Endothelial cell of umbilical vein (primary cell): ENCODE results near the gene TAS1R3. TPM values are rescaled to one million over a fixed set of nuclear protein-coding genes. Genes with fewer than 3 reads are reported as not detected.

ENCODE experiments used
- BruUV-seq: library from RNA; stranded (reverse); fragments of 400-500 nt; replicated peaks from 2 replicates; lab custom pipeline; 2021; lab: Mats Ljungman, UMichigan
- CTCF ChIA-PET: fragments of 300-600, 350-600 bp; sonication (Branson Sonifier 250); formaldehyde crosslinking; loops from one replicate; lab custom pipeline; 2021; ENCODE audit warnings: antibody characterized with exemption, inconsistent platforms; lab: Charles Lee
- POLR2A ChIA-PET: fragments of 300-600, 350-600 bp; sonication (Branson Sonifier 250); formaldehyde crosslinking; loops from one replicate; lab custom pipeline; 2021; ENCODE audit warnings: antibody characterized with exemption, inconsistent platforms; lab: Charles Lee
- DNase-seq: peaks from one replicate; pipeline ENCODE4 v3.0.0-alpha.2; 2011; ENCODE audit warnings: low read depth, low spot score
- FAIRE-seq: peaks from 2 replicates; lab custom pipeline; 2011; peaks lifted over from hg19 to GRCh38; lab: Jason Lieb, UNC
- H2AFZ ChIP-seq: 2 replicates; pipeline ENCODE4 v1.6.0; 2012; ENCODE audit warnings: low read depth, low read length, control low read depth, inconsistent platforms
- H3K27ac ChIP-seq: 2 replicates; pipeline ENCODE4 v1.5.1; 2011; ENCODE audit warnings: low read depth, mild to moderate bottlenecking, control low read depth, low read length, moderate library complexity; ENCODE audit not compliant: insufficient read depth
- H3K27me3 ChIP-seq, 2 experiments: 2 replicates each; pipeline versions ENCODE4 v1.6.0 to v1.6.1; 2011; ENCODE audit warnings: low read length in 2 of 2, mixed read lengths in 1 of 2; ENCODE audit not compliant: control insufficient read depth in 2 of 2, insufficient read depth in 2 of 2
- H3K36me3 ChIP-seq, 2 experiments: 2 replicates in 1 of 2; 3 replicates in 1 of 2; pipeline ENCODE4 v1.5.1; 2011; ENCODE audit warnings: low read length in 2 of 2, mild to moderate bottlenecking in 1 of 2, moderate library complexity in 1 of 2; ENCODE audit not compliant: control insufficient read depth in 2 of 2, insufficient read depth in 2 of 2; ENCODE audit errors: extremely low read depth in 1 of 2
- H3K4me1 ChIP-seq: 3 replicates; pipeline ENCODE4 v1.5.1; 2011; ENCODE audit warnings: mild to moderate bottlenecking, low read length; ENCODE audit not compliant: control insufficient read depth, insufficient read depth; ENCODE audit errors: extremely low read depth
- H3K4me2 ChIP-seq: 2 replicates; pipeline ENCODE4 v1.6.1; 2011; ENCODE audit warnings: low read length, control low read depth, mixed read lengths; ENCODE audit not compliant: insufficient read depth
- H3K4me3 ChIP-seq, 3 experiments: fragments of 200-600 bp in 1 of 3; sonication (generic), shearing (Covaris generic) in 1 of 3; replicated peaks in 1 of 3; 2 replicates each; pipeline ENCODE4 v1.5.1; 2011 to 2016; ENCODE audit warnings: control low read depth in 3 of 3, low read length in 3 of 3, mild to moderate bottlenecking in 2 of 3, inconsistent platforms in 1 of 3, low read depth in 1 of 3, moderate library complexity in 1 of 3; ENCODE audit not compliant: insufficient read depth in 1 of 3
- H3K79me2 ChIP-seq: 2 replicates; pipeline ENCODE4 v1.6.0; 2012; ENCODE audit warnings: low read length, inconsistent platforms; ENCODE audit not compliant: control insufficient read depth, insufficient read depth
- H3K9ac ChIP-seq: replicated peaks from 2 replicates; pipeline ENCODE3; 2011; ENCODE audit warnings: low read length, control low read depth; ENCODE audit not compliant: insufficient read depth; ENCODE audit errors: extremely low read depth
- H3K9me1 ChIP-seq: replicated peaks from 3 replicates; pipeline ENCODE4 v1.6.0; 2011; ENCODE audit warnings: mild to moderate bottlenecking, low read length; ENCODE audit not compliant: control insufficient read depth, insufficient read depth; ENCODE audit errors: extremely low read depth
- H3K9me3 ChIP-seq: replicated peaks from 2 replicates; pipeline ENCODE4 v1.5.1; 2012; ENCODE audit warnings: low read length, inconsistent platforms; ENCODE audit not compliant: control insufficient read depth, insufficient read depth
- H4K20me1 ChIP-seq: replicated peaks from 2 replicates; pipeline ENCODE3; 2011; ENCODE audit warnings: mild to moderate bottlenecking, low read length; ENCODE audit not compliant: control insufficient read depth, insufficient read depth; ENCODE audit errors: extremely low read depth
- EZH2 ChIP-seq: IDR thresholded peaks from 2 replicates; pipeline ENCODE4 v1.6.1; 2012; ENCODE audit warnings: borderline replicate concordance, low read depth, mild to moderate bottlenecking, moderate library complexity, low read length, inconsistent platforms; ENCODE audit not compliant: severe bottlenecking
- GATA2 ChIP-seq: IDR thresholded peaks from 2 replicates; pipeline ENCODE4 v1.7.0; 2011; ENCODE audit warnings: low read depth, mild to moderate bottlenecking, moderate library complexity, mixed read lengths, low read length; ENCODE audit not compliant: insufficient read length, insufficient read depth
- JUN ChIP-seq: IDR thresholded peaks from 2 replicates; pipeline ENCODE4 v1.6.1; 2011; ENCODE audit warnings: borderline replicate concordance, low read depth; ENCODE audit not compliant: insufficient read length, insufficient read depth
- MYC ChIP-seq: IDR thresholded peaks from one replicate; pipeline ENCODE4 v1.6.1; 2011; ENCODE audit warnings: mild to moderate bottlenecking, low read depth, low read length
- POLR2A ChIP-seq: IDR thresholded peaks from 2 replicates; pipeline ENCODE4 v1.6.1; 2012; ENCODE audit warnings: low read depth, mild to moderate bottlenecking, control low read depth, low read length
- POLR2AphosphoS5 ChIP-seq: IDR thresholded peaks from 2 replicates; pipeline ENCODE4 v1.6.1; 2012; ENCODE audit warnings: low read depth, mild to moderate bottlenecking, control low read depth, low read length, moderate library complexity; ENCODE audit not compliant: insufficient read depth
- dilution Hi-C: fragments of 300-500 bp; cut with MboI; formaldehyde crosslinking; loops from one replicate; pipeline ENCODE4 v1.15.0; 2019; ENCODE audit warnings: low sequenced_read_pairs; ENCODE audit not compliant: extremely low pct_ligation_motif_present
- intact Hi-C: fragments of 100-400 bp; cut with micrococcal nuclease; formaldehyde crosslinking; loops from one replicate; pipeline ENCODE4 v1.10.0; 2022
- polyA plus RNA-seq, 4 experiments: library from polyadenylated mRNA; depleted of rRNA in 3 of 4; stranded (reverse) in 3 of 4; unstranded in 1 of 4; fragments of >200 nt; gene quantifications; 2 replicates each; pipeline versions ENCODE4 v1.2.1 to v1.2.3, GENCODE V29; 2011 to 2012; ENCODE audit warnings: missing spikeins in 1 of 4
- total RNA-seq: library from RNA; stranded (reverse); gene quantifications from 2 replicates; pipeline ENCODE4 v1.2.3, GENCODE V29; 2021
- TF ChIP-seq, protein P1 (sequence below), 2 donors: IDR thresholded peaks; 1 replicate in 1 of 2; 2 replicates in 1 of 2; pipeline ENCODE4 v1.5.1; 2011; ENCODE audit warnings: low read length in 2 of 2, mild to moderate bottlenecking in 2 of 2, moderate library complexity in 2 of 2, control low read depth in 1 of 2, inconsistent platforms in 1 of 2, low read depth in 1 of 2; ENCODE audit not compliant: insufficient read depth in 1 of 2; ENCODE audit errors: extremely low read depth in 1 of 2

The TAS1R3 gene
- total and polyA plus RNA-seq, 2 donors (not counting 3 experiments of a cell fraction or from before 2014, with no cell fraction given): 0.26 to 0.38 TPM

DNA sequence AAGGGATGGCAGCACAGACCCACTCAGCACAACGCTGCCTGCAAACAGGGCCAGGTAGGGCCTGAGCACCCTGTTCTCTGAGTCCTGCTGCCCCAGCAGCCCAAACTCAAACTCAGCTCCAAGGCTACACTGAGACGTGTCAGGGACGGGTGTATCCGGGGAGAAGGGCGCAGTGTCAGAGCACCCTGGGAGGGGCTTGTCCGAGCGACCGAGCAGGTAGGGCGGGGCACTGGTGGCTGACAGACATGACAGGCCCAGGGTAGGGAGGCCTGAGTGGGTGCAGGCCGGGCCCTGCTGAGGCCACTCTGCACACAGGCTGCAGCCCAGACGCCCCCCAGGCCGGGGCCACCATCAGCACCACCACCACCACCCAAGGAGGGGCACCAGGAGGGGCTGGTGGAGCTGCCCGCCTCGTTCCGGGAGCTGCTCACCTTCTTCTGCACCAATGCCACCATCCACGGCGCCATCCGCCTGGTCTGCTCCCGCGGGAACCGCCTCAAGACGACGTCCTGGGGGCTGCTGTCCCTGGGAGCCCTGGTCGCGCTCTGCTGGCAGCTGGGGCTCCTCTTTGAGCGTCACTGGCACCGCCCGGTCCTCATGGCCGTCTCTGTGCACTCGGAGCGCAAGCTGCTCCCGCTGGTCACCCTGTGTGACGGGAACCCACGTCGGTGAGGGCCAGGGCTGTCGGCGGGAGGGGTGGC is 45.3 kb upstream of the TAS1R3 start:
- no peak overlapping the region for H3K27ac ChIP-seq
- no peak overlapping the region for H3K4me2 ChIP-seq
- TF ChIP-seq EZH2 (no peak), MYC (no peak), GATA2 (no peak)
- FAIRE-seq (no peak), DNase-seq (no peak)
- no peaks in the 10 kb centered on the region for H3K36me3 ChIP-seq
- intact Hi-C loops (no loop called here), dilution Hi-C loops (no loop called here)
- BruUV-seq: no TSS peak
- H3K27me3 ChIP-seq: no peaks in the 10 kb centered on the region
- ChIA-PET CTCF (interaction anchor here (1.9 to 2.8 kb wide), 2 partner anchors 163 to 164 kb away, joined by 7 to 12 read pairs; no protein-coding TSS in a partner anchor), POLR2A (no interaction called here)
- H3K4me1 ChIP-seq: peaks cover 2% of the 10 kb centered on the region
- no peaks in the 10 kb centered on the region for H4K20me1 ChIP-seq
- no peak overlapping the region for H3K4me3 ChIP-seq
- no peak overlapping the region for H2AFZ ChIP-seq
- no peaks in the 10 kb centered on the region for H3K9me3 ChIP-seq
- H3K9ac ChIP-seq: no peak overlapping the region
- no peaks in the 10 kb centered on the region for H3K79me2 ChIP-seq
- no peaks in the 10 kb centered on the region for H3K9me1 ChIP-seq

DNA sequence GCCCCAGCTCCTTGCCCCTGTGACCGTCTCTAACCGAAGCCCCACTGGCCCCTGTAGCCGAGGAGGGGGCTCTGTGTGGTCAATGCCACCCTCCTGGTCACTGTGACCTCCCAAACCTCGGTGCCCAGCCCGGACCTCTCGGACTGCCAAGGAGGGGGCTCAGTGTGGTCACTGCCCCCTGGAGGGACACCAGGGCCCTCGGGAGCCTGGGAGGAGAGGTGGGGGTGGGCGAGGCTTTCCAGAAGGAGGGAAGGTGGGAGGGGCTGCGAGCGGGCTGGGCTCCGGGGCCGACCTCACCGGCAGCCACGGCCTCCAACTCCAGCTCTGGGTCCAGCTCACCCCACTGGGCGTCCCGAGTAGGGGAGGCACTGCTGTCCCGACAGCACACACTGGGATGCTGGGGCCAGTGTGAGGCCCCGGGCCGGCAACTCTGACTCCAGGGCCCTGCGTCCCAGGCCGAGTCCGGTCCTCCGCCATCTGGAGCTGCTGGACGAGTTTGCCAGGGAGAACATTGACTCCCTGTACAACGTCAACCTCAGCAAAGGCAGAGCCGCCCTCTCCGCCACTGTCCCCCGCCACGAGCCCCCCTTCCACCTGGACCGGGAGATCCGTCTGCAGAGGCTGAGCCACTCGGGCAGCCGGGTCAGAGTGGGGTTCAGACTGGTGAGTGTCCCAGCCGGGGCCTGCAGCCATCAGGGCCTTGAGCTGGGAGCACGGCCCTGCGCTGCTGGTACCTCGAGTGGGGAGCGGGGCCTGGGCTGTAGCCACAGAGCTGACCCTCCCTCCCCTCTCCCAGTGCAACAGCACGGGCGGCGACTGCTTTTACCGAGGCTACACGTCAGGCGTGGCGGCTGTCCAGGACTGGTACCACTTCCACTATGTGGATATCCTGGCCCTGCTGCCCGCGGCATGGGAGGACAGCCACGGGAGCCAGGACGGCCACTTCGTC is 44.5 kb upstream of the TAS1R3 start:
- H4K20me1 ChIP-seq: no peaks in the 10 kb centered on the region
- peaks cover 2% of the 10 kb centered on the region for H3K4me1 ChIP-seq
- H3K27ac ChIP-seq: no peak overlapping the region
- H2AFZ ChIP-seq: no peak overlapping the region
- no peaks in the 10 kb centered on the region for H3K36me3 ChIP-seq
- no peak for DNase-seq
- CTCF ChIA-PET: interaction anchor here (1.9 kb wide), 1 partner anchor 164 kb away, joined by 12 read pairs; no protein-coding TSS in a partner anchor
- intact Hi-C loops: no loop called here
- POLR2A ChIA-PET: no interaction called here
- no peaks in the 10 kb centered on the region for H3K9me3 ChIP-seq
- TF ChIP-seq JUN (no peak), POLR2AphosphoS5 (no peak), POLR2A (no peak), GATA2 (no peak)
- TF ChIP-seq, protein P1, sequence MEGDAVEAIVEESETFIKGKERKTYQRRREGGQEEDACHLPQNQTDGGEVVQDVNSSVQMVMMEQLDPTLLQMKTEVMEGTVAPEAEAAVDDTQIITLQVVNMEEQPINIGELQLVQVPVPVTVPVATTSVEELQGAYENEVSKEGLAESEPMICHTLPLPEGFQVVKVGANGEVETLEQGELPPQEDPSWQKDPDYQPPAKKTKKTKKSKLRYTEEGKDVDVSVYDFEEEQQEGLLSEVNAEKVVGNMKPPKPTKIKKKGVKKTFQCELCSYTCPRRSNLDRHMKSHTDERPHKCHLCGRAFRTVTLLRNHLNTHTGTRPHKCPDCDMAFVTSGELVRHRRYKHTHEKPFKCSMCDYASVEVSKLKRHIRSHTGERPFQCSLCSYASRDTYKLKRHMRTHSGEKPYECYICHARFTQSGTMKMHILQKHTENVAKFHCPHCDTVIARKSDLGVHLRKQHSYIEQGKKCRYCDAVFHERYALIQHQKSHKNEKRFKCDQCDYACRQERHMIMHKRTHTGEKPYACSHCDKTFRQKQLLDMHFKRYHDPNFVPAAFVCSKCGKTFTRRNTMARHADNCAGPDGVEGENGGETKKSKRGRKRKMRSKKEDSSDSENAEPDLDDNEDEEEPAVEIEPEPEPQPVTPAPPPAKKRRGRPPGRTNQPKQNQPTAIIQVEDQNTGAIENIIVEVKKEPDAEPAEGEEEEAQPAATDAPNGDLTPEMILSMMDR (IDR thresholded peaks at IDR 0.05; ENCODE audit: extremely low read depth in 1 of 2, insufficient read depth in 1 of 2, low read depth in 1 of 2, low read length in 2 of 2): no peak
- H3K9me1 ChIP-seq: no peaks in the 10 kb centered on the region
- no peak for FAIRE-seq
- dilution Hi-C loops: no loop called here
- H3K9ac ChIP-seq: no peak overlapping the region
- H3K4me3 ChIP-seq: no peak overlapping the region
- H3K4me2 ChIP-seq: no peak overlapping the region
- H3K79me2 ChIP-seq: no peaks in the 10 kb centered on the region
- no TSS peak for BruUV-seq
- no peaks in the 10 kb centered on the region for H3K27me3 ChIP-seq
